CD4-positive, alpha-beta T cell treated with Interleukin-12 subunit alpha and Interleukin-12 subunit beta, for 1 hour (primary cell): ENCODE measurements around the gene FER.

Experiments used
- DNase-seq: peaks from one replicate; pipeline ENCODE4 v3.0.0-alpha.2; 2020

FER gene

DNA sequence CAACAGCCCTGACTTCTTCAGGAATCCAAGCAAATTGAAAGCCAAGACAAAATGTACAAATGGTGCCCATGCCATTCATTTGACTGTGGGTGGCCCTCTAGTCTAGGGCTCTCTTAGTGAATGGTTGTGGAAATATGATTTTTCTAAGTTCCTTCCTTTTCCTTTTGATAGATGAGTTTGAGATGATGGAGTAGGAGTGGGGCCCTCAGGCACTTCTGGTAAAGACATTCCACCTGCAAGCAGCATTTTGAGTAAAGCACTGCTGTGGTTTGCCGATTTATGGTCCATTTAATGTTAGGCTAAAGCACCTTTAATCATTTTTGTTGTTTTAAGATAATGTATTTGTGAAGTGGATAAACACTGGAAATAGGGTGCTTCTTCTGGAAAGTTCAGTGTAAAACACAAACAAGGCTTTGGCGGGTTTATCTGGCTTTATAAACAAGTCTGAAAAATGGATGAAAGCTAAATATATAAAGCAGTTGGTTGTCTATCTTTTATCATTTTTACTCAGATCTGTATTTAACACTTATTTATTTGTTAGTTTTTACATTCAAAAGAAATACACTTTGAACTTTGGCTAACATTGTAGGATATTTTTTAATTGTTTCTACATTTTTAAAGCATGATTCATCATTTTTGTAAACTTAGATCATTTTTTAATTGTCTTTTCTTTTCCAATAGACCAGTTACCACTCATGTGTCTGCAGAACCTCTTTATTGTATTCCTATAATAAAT, 448.6 kb downstream of the FER start:
- no peak for DNase-seq

- no peak for DNase-seq
These were observed 449.1 kb downstream of the FER start for GRCh38 chr5:109196823-109197160.

DNA sequence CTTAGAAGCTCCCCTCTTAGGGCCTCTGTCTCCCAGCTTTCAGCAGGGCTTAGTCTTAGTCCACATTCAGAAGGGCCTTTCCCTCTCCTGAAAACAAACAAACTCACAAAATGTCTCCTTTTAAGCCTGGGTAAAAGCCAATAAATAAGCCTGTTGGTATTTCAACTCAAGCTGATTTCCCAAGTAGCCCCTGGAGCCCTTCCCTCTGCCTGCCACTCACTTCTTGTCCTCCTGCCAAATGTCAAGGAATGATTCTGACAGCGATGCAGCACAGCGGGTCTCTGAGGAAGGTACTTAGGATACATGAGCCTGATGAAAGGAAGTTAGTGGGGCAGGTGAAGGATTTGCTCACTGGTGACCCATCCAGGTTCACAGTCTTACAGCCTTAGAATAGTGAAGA, 451.6 kb downstream of the FER start:
- DNase-seq: no peak

- no peak for DNase-seq
These were observed 452.3 kb downstream of the FER start for GRCh38 chr5:109199799-109200620.

DNA sequence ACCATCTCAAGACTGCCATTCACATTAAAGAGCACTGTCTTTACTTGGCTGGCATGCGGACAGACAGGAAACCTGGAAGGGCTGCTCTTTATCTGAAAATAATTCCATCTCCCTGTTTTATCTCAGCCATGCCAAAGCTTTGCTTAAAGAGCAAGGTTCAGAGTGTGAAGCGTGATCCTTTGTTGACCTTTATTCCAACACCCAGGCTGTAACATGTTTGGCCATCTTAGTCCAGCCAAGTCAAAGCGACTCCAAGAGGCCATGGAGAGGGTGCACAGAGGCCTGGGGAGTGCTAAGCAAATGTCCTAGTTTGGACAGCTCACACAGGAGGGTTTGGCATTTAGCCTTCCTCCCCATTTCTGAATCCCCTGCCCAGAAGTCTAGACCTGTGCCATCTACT, 467.3 kb downstream of the FER start:
- DNase-seq: no peak

DNA sequence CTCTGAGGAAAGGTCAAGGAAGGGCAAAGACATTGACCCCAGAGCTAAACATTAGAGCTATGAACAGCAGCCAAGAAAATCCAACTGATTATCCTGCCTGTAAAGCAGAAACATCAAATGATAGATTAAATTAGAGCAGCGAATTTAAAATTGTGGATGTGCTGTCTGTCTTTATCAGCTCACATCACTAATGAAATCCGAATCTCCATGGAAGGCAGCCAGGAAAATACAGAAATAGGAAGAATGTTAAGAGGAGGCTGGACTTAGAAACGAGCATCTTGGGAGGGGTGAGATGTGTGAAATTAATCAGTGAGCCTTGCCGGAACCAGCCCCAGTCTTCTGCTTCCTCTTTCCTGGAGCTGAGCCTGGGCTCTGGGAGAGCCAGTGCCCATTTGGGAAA, 471.1 kb downstream of the FER start:
- no peak for DNase-seq

GRCh38 chr5:109223531-109223930, 475.8 kb downstream of the FER start:
- DNase-seq: no peak

- DNase-seq: no peak
These were observed 476.7 kb downstream of the FER start for GRCh38 chr5:109224276-109224882.

DNA sequence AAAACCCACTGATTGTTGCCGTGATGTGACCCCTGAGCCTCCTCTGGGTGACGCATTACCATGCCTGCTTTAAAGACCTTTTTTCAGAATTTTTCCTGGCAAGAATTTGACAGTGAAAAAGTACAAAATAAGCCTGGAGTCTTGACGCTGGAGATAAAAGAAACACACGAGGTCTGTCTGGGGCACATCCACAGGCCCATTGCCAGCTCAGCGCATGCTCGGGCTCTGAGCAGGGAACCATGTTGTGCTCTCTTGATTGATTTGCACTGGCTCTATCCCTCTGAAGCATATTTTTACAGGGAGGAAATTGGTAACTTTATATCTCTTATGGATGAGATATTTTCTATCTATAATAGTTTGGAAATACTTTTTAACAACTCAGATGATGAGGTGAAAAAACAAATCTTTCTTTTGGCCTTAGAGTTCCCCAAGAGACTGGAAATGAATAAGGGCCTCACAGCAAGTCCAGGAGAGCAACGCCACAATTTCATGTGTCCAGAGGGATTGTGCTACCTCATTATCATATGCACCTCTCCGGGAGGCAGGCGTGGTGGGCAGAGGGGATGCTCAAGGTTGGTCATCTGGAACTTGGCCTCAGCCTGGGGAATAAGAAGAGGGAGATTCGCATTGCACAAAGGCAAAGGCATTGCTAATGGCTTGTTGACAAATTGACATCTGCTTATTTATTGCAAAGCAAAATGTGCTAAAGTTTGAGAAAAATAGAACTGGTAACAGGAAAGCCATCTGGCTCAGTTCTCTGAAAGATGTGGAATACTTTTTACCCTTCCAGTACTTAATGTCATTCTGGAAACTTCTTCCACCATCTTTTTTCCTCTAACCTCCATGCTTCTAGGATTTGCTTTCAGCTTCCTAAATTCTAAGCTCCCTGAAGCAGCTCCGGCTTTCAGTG, 478.3 kb downstream of the FER start:
- DNase-seq: no peak

GRCh38 chr5:109230369-109230768, 482.7 kb downstream of the FER start:
- DNase-seq: no peak

- DNase-seq: no peak
These were observed 483.6 kb downstream of the FER start for GRCh38 chr5:109231331-109231730.

DNA sequence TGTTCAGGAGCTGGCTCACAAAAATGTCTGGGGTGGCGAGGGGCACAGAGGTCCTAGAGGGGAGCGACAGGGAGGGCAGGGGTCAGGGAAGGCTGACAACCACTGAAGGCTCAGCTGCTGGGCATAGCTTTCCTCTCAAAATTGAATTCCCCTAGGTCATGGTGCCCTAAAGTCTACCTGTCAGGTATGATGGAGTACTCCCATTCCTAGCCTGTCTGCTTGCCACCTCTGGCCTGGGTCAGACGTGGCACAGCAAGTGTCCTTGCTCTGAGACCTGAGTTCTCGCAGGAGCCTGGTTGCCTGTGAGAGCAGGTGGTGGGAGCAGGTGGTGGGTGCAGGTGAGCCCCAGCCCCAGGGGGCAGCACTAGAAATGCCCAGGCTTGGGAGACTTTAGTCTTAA, 486.7 kb downstream of the FER start:
- DNase-seq: no peak

- DNase-seq: no peak
These were observed 491.8 kb downstream of the FER start for GRCh38 chr5:109239456-109239855.

GRCh38 chr5:109242518-109242917, 494.8 kb downstream of the FER start:
- no peak for DNase-seq

- no peak for DNase-seq
These were observed 498.7 kb downstream of the FER start for GRCh38 chr5:109246395-109246794.
